HG03469 (cell line): ENCODE results near the gene RPTOR.

Source experiments
- ATAC-seq: cut with Tn5 transposase; IDR thresholded peaks from one replicate; pipeline ENCODE4 v1.9.1; 2021; ENCODE audit warnings: mild to moderate bottlenecking, moderate library complexity, moderate number of reproducible peaks; ENCODE audit not compliant: unreplicated experiment

Gene RPTOR

DNA sequence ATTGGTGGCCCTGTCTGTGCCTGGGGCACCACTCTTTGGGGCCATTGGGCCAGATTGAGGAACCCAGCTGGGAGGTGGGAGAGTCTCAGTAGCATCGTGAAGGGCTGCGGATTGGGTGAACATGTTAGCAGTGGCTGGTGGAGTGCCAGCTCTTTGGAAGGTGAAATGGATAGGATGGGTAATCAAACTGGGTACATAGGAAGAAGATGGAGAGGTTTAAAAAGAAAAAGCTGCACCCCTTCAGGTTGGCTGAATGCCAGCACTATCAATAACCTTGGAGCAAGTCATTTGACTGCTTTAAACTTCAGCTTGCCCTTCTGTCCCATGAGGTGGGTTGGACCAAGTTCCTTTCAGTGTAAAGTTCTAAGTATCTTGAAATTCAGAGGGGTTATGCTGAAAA, 95.0 kb downstream of the RPTOR start:
- ATAC-seq: no peak

DNA sequence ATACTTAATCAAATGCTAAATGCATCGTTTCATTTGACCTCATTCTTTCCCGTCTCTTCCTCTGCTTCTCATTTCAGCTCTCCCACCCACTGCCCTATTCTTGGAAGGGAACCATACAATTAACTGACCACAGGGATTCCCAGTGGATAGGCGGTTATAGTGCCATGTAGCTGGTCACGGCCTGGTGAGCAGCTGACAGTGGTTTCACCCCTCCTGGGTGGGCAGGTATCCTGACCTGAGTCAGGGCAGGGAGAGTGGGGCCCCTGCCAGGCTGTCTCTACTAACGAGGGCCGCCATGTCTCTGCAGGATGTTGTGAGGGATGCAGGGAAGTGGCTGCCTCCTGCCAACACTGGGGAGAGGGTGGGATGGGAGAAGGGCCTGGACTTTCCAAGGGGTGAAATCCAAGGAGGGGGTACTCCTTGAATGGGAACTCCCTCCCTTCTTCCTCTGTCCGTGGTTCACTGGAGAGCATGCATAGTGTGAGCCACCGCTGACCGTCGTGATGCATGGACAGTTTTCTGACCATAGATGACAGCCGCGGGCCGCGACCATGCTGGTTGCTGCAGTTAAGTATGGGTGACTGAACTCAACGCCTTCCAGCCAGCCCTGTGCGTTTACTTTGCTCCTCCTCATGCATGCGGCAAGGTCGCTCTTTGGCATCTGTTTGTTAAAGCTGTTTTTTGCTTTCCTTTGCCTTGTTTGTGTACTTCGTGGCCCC, 95.9 kb downstream of the RPTOR start:
- no peak for ATAC-seq

DNA sequence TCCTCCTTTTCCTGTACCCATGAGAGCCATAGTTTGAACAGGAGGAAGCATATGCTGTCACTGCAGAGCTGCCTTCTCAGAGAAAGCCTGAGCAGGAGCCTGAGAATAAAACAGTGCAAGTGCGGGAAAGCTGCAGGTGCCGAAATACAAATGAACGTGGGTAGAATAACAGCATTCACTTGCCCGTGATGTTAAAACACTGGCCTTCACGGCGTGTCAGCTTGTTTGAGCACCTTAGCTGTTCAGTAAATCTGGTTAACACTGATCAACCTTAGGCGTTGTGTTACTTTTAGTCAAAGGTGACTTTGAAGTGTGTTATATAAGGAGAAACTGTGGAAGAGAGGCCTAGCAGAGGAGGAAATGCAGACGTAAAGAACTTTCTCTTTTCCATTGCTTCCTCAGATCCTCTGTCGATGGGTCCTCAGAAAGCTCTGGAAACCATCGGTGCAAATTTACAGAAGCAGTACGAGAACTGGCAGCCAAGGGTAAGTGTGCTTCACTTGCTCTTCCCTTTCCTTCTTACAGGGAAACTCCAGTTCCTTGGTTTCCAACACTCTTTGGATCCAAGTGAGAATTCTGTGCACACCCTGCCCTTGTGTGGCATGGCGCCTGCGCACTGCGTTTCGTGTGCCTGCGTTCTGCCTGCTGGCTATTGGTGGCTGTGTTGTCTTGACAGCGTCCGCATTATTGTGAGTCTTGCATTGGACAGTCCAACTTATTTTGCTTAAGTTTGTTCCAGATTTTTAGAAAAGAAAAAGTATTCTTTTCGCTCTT, 98.9 kb downstream of the RPTOR start:
- ATAC-seq: no peak

DNA sequence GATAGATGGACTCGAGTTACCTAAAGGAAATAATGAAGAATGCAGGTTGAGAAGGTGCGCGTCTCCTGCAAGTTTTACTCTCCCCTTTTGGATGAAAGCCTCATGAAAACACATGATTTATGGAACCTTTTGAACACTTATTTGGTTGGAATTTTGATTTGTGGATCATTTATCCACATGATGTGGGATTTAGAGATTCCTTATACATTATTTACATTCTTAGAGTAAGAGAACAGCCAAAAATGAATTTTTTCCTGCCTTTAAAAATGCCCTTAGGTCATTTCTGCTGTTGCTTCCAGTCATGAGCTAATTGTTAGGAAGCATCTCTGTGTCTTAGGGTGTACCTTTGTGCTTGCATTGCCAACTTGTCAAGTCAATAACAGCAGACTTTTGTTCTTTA, 99.9 kb downstream of the RPTOR start:
- no peak for ATAC-seq

DNA sequence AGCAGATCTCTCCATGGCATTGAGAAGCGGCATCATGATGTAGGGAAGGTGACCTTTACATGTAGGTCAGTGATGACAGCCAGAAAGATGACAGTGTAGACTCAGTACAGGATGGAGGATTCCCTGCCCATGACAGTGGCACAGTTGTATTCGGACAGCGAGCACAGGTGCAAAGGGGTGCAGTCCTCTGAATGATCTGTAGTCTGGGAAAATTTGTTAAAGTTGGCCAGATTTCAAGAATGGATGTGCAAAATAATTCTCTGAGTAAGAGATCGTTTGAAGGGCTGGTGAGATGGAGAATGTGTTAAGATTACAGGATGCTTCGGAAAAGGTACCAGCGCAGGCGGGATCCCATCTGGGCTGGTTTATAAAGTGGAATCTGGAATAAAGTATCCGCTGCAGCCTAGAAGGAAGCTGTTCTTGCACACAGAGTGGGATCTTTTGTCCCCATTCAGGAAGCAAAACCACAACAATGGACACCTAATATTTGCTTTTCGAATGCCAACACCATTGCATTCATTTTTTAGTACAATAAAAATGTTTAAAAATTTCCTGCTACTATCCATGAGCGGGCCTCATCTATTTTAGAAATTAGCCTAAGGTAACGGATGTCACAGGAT, 101.2 kb downstream of the RPTOR start:
- ATAC-seq: no peak

DNA sequence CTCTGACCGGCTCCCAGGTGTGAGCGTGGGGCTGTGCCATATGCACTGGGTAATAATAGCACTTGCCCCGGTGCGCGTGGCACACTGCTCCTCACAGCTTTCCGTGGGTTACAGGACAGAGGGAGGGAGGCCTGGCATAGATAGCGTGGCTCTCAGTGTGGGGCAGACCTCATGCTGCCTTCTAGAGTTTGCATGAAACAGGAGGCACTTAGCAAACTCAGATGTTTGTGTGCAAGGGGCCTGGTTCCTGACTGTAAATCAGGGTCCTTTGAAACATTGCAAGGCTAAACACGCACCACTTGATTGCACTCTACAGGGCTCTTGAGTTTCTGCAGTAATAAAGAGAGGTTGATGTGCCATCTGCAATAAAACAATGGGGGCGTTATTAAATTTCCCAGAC, 101.7 kb downstream of the RPTOR start:
- ATAC-seq: no peak

DNA sequence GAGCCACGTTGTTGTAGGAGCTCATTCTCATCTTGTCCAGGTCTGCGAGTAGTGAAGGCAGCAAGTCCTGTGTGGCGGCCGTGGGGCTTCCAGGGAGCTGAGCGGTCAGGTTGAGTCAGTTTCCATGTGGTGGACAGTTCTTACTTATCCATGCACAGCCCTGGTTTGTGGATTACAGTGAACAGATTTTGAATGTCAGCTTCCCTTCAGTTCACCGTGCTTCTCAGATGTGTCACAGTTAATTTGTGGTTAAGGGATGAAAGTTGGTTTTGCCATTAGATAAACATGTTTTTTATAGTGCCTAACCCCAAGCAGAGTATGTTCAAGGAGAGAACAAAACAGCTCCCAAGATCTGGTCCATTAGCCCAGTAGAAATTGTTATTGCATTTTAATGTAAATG, 103.1 kb downstream of the RPTOR start:
- no peak for ATAC-seq

DNA sequence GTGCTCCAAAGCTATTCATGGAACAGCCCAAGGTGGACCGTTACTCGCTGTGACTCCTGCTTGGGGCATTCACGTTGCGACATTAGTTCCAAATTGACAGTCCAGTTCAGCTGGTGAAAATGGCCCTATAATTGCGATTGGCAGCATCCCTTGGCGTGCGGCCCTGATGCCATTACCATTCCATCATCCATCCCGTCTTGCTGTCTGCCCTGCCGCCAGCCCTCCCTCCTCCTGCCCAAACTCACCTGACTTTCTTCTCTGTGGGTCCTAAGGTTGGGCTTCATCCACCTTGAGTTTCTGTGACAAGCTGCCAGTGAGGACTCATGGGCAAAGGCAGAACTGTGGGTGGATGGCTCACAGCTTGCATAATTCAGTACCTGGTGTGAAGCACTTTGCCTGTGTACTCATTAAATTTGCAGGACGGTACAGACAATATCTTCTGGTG, 104.6 kb downstream of the RPTOR start:
- ATAC-seq: no peak

DNA sequence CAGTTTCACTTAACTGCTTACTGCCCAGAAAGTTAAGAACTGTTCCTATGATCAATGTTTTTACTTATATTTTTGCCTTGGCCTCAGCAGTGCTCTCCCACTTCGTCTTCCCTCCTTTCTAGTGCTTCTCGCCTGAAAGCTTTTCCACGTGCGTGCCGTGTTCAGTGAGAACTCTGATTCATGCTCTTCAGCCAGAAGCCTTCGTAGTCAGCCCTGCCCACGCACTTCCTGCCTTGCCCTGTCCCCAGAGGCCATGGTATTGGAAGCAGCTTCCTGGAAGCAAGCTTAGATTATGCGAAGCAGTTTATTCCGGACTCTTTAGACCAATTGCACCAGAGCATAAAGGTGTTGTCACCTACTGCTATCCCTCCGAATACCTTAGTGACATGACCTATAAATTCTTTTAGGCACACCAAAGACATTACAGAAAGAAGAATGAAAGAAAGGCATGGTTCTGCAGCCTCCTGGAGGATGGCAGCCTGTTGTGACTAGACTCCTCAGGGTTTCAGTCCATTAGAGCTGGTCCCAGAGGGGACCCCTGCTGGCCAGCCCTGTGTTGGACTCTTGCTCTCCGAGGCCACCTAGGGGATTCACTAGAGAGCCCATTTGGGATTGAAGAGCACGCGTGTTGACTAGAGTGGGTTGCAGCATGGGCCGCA, 105.2 kb downstream of the RPTOR start:
- no peak for ATAC-seq

DNA sequence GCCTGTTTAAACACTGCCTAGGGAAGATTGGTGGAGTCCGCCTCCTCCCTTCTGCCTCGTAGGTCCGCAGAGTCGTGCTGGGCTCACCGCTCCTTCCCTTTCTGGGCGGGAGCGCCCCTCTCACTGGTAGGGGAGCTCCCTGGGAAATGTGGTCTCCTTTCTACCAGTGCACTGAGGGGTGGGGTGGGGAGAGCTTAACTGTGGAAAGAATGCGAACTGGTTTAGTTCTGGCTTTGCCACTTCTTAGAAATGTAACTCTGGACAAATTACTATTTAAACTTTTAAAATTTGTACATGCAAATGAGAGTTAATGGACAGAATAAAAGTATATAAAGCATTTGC, 105.7 kb downstream of the RPTOR start:
- ATAC-seq: no peak

DNA sequence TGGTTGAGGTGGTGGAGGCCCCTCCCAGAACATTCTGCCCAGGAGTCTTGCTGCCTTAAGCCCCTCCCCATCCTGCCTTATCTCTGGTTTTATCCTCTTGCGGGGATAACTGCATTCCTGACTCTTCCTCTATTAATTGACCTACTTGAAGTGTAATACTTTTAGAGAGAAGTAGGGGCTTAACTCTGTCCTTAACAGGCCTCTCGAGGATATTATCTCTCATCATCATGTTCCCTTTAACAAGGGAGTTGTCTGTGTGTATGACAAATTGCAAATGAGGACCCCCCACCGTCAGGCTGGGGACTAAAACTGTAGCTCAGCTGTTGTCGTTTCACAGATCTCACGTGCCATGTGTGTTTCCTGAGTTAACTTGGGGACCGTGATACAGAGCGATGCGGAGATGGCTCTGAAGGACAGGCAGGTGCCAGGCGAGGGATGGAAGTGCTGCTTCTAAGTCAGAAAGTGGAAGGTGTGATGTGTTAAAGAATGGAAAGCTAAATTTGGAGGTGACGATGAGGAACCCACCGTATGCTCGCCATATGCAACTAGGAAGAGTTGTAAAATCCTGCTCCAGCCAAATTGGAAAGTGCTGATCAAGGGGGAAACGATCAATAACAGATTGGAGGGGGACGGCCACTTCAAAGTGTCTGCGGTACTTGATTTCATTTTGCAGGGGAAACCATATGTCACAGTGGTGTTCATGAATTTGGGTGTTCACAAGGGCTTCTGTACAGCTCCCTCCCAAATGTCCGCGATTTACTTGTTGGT, 106.3 kb downstream of the RPTOR start:
- no peak for ATAC-seq

DNA sequence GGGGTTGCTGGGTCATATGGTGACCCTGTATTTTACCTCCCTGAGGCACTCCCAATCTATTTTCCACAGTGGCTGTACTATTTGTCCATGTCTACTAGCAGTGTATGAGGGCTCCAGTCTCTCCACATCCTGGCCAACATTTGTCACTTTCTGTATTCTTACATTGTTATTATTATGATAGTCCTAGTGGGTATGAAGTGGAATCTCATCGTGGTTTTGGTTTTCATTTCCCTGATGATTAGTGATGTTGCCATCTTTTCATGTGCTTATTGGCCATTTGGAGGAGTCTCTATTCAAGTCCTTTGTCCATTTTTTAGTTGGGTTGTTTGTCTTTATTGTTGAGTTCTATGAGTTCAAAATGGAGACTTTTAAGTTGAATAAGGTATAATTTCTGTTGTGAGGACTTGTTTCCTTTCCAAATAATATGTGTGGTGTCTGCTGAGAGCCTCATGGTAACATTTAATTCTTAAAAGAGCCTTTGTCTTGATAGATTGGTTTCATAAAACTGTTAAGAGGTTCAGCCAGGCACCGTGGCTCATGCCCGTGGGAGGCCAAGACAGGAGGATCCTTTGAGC, 108.2 kb downstream of the RPTOR start:
- ATAC-seq: no peak

DNA sequence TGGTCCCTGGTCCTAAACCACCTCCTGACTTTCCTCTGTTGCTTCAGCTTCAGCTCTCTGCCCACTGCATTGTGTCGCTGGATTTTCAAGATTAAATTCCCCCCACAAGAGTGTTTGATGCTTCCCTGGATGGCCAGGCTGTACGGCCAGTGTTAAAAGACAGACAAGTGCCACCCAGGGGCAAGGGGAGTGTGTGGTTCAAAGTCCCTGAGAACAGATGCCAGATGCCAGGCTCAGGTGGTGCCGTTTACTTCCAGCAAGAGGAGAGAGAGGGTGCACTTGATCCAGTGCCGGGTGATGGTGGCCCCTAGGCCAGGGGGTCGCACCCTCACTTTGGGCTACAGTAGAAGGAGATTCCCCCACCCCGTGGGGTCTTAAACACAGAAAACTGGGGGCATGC, 109.2 kb downstream of the RPTOR start:
- no peak for ATAC-seq

DNA sequence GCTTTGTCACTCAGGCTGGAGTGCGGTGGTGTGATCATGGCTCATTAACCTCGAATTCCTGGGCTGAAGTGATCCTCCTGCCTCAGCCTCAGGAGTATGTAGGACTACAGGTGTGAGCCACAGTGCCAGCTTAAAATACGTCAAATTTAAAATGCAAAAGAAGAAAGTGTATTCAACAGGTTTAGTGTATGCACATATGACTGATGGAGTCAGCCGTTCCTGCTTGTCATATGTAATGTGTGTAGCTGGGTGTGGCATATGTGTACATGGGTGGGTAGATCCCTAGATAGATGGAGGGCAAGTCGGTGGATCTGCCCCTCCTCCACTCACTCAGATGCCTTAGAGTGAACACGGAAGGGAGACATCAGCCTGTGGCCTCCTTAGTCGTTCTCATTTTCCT, 111.0 kb downstream of the RPTOR start:
- no peak for ATAC-seq

DNA sequence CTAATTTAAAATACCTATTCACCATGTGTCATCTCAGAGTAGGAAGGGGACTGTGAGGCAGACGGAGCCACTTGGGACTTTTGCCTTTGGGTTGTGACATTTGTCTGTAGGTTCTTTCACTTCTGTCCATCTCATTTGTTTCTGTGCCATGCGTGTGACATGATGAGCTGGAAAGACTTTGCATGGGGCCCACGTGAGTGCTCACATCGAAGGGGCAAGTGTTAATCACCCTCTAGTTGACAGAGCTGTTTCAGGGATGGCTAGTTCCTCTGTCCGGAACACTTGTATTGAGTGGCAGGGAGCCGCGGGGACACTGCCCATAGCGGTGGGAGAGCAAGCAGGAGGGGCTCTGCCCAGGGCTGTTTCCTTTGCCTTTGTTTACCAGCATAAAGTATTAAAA, 112.0 kb downstream of the RPTOR start:
- no peak for ATAC-seq

DNA sequence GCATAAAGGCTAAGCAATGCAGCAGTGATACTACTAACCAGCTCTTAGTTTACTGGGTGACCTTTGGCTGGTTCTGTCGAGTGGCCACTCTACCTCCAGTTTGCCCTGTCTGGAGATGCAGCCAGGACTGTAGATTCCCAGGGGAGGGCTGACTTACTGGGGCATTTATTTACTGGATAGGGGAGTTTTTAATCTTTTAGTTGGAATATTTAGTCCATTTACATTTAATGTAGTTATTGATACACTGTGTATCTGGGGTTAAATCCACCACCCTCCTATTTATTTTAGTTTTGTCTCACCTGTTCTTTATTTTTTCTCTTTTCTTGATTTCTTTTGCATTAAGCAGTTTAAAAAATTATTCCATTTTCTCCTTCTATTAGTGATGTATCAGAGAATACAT, 112.9 kb downstream of the RPTOR start:
- ATAC-seq: no peak

DNA sequence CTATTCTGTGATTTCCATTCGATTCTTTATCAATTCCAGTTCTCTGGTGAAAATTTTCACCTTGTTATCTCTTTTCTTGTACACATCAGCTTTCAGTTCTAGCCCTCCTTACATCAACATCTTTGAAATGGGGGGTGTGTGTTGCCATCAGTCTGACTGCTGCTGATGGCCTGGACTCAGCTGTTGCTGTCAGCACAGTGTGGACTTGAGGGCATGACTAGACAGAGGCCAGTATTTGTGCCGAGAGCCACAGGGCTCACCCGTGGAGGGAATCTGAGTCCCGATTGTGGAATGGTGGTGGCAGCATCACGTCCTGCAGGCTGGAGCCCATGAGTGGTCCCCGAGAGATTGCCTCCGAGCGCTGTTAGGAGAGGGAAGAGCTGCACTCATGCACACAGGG, 114.2 kb downstream of the RPTOR start:
- ATAC-seq: no peak

DNA sequence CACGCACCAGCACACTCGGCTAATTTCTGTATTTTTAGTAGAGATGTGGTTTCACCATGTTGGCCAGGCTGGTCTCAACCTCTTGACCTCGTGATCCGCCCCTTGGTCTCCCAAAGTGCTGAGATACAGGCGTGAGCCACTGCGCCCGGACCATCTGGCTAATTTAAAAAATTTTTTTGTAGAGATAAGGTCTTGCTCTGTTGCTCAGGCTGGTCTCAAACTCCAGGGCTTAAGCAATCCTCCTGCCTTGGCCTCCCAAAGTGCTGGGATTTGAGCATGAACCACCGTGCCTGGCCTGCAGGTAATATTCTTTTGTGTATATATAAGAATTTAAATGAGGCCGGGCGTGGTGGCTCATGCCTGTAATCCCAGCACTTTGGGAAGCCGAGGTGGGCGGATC, 115.0 kb downstream of the RPTOR start:
- ATAC-seq: no peak

DNA sequence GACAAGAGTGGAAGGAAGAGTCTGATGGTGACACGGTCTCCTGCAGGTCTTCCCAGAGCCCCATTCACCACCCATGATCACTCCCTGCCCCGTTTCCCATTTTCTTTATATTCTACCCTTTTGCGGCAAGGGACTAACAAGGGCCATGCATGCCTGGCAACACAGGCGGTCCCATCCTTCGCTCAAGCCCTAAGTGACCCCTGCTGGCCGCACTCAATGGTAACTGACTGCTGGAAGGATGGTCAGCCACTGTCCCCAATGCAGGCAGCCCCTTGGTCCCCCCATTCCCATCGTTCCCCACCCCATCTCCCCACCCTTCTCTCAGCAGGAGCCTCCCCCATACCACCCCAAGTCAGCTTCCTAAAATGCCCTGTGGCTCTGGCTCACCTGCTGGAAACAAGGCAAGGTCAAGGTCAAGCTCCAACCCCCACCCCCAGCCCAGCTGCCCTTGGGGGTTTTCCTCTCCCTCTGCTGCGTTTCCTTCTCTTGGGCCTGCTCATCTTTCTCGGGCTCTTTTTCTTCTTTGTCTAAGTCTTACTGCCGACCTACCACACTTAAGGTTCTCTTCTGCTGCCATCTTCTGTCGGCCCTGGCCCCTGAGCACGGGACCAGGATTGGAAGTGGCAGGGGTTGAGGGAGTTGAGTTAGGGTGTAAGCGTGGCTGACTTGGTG, 116.0 kb downstream of the RPTOR start:
- no peak for ATAC-seq

DNA sequence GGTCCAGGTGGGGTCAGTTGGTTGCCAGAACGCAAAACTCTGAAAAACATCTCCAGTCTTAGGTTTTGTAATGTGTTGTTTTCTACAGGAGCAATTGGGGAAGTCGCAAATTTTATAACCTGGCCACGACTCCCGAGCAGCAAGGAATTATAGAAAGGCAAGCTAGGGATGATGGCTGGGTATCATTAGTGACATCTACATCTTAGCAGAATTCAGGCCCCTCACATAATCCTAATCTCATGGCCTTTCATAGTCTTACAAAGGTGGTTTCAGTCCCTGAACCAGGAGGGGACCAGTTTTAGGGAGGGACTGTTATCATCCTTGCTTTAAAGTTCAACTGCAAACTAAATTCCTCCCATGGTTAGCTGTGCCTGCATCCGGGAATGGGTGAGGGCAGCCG, 117.9 kb downstream of the RPTOR start:
- ATAC-seq: no peak
